ENCODE data around the gene TNIP1. TPM values are rescaled to one million over a fixed set of nuclear protein-coding genes. Genes with fewer than 3 reads are reported as not detected.
A peak's percentile ranks its signal among the peaks of the same experiment; 100 is the strongest.

TNIP1 gene
- total and polyA plus RNA-seq, 7 experiments from 2014 or later: 28.9 to 234 (median 125) TPM

DNA sequence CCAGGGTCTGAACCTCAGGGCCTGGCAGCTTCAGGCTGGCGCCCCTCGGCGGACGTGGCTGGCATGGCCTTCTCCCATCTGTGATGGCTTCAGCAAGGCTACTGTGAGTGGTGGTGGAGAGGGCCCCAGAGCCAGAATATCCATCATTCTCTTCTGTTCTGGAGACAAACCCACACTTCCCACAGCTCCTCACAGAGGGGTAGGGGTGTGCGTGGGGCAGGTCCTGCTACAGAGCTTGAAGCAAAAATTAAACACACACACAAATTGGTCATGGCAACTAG lies 50.8 kb downstream of the TNIP1 start:
- Mint-ChIP-seq H3K27me3 (no peaks in the 10 kb centered on the region), H3K9me3 (no peaks in the 10 kb centered on the region), H3K4me3 (no peak overlapping the region), H3K27ac (no peak overlapping the region), H3K36me3 (peaks cover 12 to 77% (median 38%) of the 10 kb centered on the region in 5 donors), H3K4me1 (no peaks in the 10 kb centered on the region)
- DNase-seq (no peak), ATAC-seq (no peak)
- ChIA-PET POLR2A (no interaction called here), CTCF (no interaction called here)
- intact Hi-C loops (cut with micrococcal nuclease): no loop called here
- no peak overlapping the region for H3K27ac ChIP-seq (ENCODE audit: low read depth, low read length)
- H3K9me3 ChIP-seq (ENCODE audit: control insufficient read depth in 2 of 3, low read length in 3 of 3): no peaks in the 10 kb centered on the region
- H3K27me3 ChIP-seq (ENCODE audit: control insufficient read depth in 2 of 2, insufficient read depth in 2 of 2, low read length in 2 of 2): no peaks in the 10 kb centered on the region
- no peak overlapping the region for H3K4me3 ChIP-seq (ENCODE audit: low read length)
- peaks cover 25 to 71% (median 26%) of the 10 kb centered on the region in 3 experiments for H3K36me3 ChIP-seq (ENCODE audit: control insufficient read depth in 2 of 3, insufficient read depth in 3 of 3, low read length in 3 of 3)
- H3K4me1 ChIP-seq (ENCODE audit: control insufficient read depth in 2 of 2, insufficient read depth in 2 of 2, low read length in 2 of 2): no peaks in the 10 kb centered on the region

DNA sequence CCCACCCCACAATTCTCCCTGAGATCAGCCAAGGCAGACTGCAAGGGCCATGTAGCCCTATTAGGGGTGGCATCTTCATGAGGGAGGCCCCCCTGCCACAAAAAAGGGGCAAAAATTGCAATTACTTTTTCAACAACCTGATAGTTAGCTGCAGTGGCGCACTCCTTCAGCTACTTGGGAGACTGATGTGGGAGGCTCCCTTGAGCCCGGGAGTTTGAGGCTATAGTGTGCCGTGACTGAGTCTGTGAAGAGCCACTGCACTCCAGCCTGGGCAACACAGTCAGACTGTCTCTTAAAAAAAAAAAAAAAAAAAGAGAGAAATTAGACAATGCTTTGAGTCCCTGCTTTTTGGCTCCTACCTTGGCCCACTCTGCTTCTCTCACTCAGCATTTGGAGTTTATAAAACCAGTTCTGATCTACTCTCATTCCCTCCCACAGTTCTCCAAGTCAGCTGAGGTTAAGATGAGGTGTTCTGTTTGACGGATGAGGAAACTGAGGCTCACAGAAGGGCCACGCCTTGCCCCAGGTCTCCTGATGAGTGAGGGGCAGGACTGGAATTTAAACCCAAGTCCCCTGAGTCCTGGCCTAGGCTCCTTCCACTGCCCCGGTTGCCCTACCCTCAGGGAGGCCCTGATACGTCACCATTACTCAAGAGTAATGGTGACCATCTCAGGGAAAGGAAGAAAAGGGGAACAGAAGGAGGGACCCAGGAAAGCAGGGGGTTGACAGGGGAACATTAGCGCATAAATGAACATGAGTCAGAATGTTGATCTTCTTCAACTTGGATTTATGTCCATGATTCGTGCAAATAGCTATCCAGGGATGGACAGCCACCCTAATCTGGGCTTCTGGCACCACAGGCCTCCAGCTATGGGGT lies 51.4 kb downstream of the TNIP1 start:
- POLR2A ChIA-PET: no interaction called here
- H3K4me1 ChIP-seq (ENCODE audit: control insufficient read depth in 2 of 2, insufficient read depth in 2 of 2, low read length in 2 of 2): no peaks in the 10 kb centered on the region
- Mint-ChIP-seq H3K27me3 (no peaks in the 10 kb centered on the region), H3K9me3 (no peaks in the 10 kb centered on the region), H3K36me3 (peaks cover 12 to 74% (median 36%) of the 10 kb centered on the region in 5 donors), H3K4me3 (no peak overlapping the region), H3K27ac (peak overlapping the region in 1 of 9 donors; percentile 19), H3K4me1 (peaks cover 0 to 5% (median 0%) of the 10 kb centered on the region in 7 donors)
- no peak overlapping the region for H3K27ac ChIP-seq (ENCODE audit: low read depth, low read length)
- H3K27me3 ChIP-seq (ENCODE audit: control insufficient read depth in 2 of 2, insufficient read depth in 2 of 2, low read length in 2 of 2): no peaks in the 10 kb centered on the region
- no peak overlapping the region for H3K4me3 ChIP-seq (ENCODE audit: low read length)
- CTCF ChIA-PET: no interaction called here
- DNase-seq (no peak), ATAC-seq (no peak)
- intact Hi-C loops (cut with micrococcal nuclease): no loop called here
- H3K9me3 ChIP-seq (ENCODE audit: control insufficient read depth in 2 of 3, low read length in 3 of 3): no peaks in the 10 kb centered on the region
- H3K36me3 ChIP-seq (ENCODE audit: control insufficient read depth in 2 of 3, insufficient read depth in 3 of 3, low read length in 3 of 3): peaks cover 21 to 66% (median 23%) of the 10 kb centered on the region in 3 experiments

DNA sequence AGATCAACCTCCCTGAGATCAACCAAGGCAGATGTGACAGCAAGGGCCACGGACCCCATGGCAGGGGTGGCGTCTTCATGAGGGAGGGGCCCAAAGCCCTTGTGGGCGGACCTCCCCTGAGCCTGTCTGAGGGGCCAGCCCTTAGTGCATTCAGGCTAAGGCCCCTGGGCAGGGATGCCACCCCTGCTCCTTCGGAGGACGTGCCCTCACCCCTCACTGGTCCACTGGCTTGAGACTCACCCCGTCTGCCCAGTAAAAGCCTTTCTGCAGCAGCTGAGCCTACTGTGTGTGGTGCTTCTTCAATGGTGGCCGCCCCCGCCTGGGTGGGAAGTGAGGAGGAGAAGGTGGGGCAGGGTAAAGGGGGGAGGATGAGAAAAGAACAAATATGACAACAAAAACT lies 52.1 kb downstream of the TNIP1 start:
- CTCF ChIA-PET: no interaction called here
- H3K36me3 ChIP-seq (ENCODE audit: control insufficient read depth in 2 of 3, insufficient read depth in 3 of 3, low read length in 3 of 3): peaks cover 14 to 59% (median 19%) of the 10 kb centered on the region in 3 experiments
- no peaks in the 10 kb centered on the region for H3K27me3 ChIP-seq (ENCODE audit: control insufficient read depth in 2 of 2, insufficient read depth in 2 of 2, low read length in 2 of 2)
- no peaks in the 10 kb centered on the region for H3K9me3 ChIP-seq (ENCODE audit: control insufficient read depth in 2 of 3, low read length in 3 of 3)
- ATAC-seq (no peak), DNase-seq (no peak)
- intact Hi-C loops (cut with micrococcal nuclease): no loop called here
- no peak overlapping the region for H3K4me3 ChIP-seq (ENCODE audit: low read length)
- Mint-ChIP-seq H3K27me3 (no peaks in the 10 kb centered on the region), H3K9me3 (peaks cover 0 to 1% (median 0%) of the 10 kb centered on the region in 11 donors), H3K4me3 (no peak overlapping the region), H3K36me3 (peaks cover 12 to 70% (median 32%) of the 10 kb centered on the region in 5 donors), H3K27ac (peak overlapping the region in 1 of 9 donors; percentile 19), H3K4me1 (peaks cover 0 to 10% (median 4%) of the 10 kb centered on the region in 7 donors)
- H3K27ac ChIP-seq (ENCODE audit: low read depth, low read length): no peak overlapping the region
- no peaks in the 10 kb centered on the region for H3K4me1 ChIP-seq (ENCODE audit: control insufficient read depth in 2 of 2, insufficient read depth in 2 of 2, low read length in 2 of 2)
- POLR2A ChIA-PET: no interaction called here

DNA sequence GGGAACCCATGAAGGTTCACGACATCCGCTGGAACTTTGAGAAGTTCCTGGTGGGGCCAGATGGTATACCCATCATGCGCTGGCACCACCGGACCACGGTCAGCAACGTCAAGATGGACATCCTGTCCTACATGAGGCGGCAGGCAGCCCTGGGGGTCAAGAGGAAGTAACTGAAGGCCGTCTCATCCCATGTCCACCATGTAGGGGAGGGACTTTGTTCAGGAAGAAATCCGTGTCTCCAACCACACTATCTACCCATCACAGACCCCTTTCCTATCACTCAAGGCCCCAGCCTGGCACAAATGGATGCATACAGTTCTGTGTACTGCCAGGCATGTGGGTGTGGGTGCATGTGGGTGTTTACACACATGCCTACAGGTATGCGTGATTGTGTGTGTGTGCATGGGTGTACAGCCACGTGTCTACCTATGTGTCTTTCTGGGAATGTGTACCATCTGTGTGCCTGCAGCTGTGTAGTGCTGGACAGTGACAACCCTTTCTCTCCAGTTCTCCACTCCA lies 52.8 kb downstream of the TNIP1 start:
- DNase-seq (no peak), ATAC-seq (no peak)
- peaks cover 13 to 52% (median 18%) of the 10 kb centered on the region in 3 experiments for H3K36me3 ChIP-seq (ENCODE audit: control insufficient read depth in 2 of 3, insufficient read depth in 3 of 3, low read length in 3 of 3)
- Mint-ChIP-seq H3K27me3 (no peaks in the 10 kb centered on the region), H3K36me3 (peaks cover 12 to 64% (median 31%) of the 10 kb centered on the region in 5 donors), H3K27ac (no peak overlapping the region), H3K9me3 (peaks cover 0 to 1% (median 0%) of the 10 kb centered on the region in 11 donors), H3K4me3 (no peak overlapping the region), H3K4me1 (peaks cover 0 to 10% (median 4%) of the 10 kb centered on the region in 7 donors)
- H3K4me1 ChIP-seq (ENCODE audit: control insufficient read depth in 2 of 2, insufficient read depth in 2 of 2, low read length in 2 of 2): no peaks in the 10 kb centered on the region
- no peak overlapping the region for H3K4me3 ChIP-seq (ENCODE audit: low read length)
- no peak overlapping the region for H3K27ac ChIP-seq (ENCODE audit: low read depth, low read length)
- ChIA-PET POLR2A (no interaction called here), CTCF (no interaction called here)
- intact Hi-C loops (cut with micrococcal nuclease): no loop called here
- H3K9me3 ChIP-seq (ENCODE audit: control insufficient read depth in 2 of 3, low read length in 3 of 3): no peaks in the 10 kb centered on the region
- H3K27me3 ChIP-seq (ENCODE audit: control insufficient read depth in 2 of 2, insufficient read depth in 2 of 2, low read length in 2 of 2): no peaks in the 10 kb centered on the region

DNA sequence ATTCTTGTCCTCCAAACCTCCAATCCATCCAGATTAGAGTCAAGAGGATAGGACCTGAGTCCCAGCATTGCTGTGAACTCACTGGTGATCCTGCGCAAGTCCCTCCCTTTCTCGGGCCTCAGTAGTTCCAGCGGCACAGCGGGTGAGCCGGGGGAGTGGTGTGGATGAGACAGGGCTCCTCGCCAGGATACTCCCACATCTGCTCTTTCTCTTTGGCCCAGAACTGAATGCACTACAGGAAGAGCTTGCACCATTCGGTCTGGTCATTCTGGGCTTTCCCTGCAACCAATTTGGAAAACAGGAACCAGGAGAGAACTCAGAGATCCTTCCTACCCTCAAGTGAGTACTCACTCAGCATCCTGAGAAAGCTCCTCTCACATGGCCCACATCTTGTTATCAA lies 54.2 kb downstream of the TNIP1 start:
- Histone ChIP-seq H3K27ac (ENCODE audit: low read depth, low read length) (no peak overlapping the region), H3K4me1 (ENCODE audit: control insufficient read depth in 2 of 2, insufficient read depth in 2 of 2, low read length in 2 of 2) (no peaks in the 10 kb centered on the region), H3K27me3 (ENCODE audit: control insufficient read depth in 2 of 2, insufficient read depth in 2 of 2, low read length in 2 of 2) (no peaks in the 10 kb centered on the region), H3K36me3 (ENCODE audit: control insufficient read depth in 2 of 3, insufficient read depth in 3 of 3, low read length in 3 of 3) (peaks cover 6 to 39% (median 8%) of the 10 kb centered on the region in 3 experiments), H3K4me3 (ENCODE audit: low read length) (no peak overlapping the region), H3K9me3 (ENCODE audit: control insufficient read depth in 2 of 3, low read length in 3 of 3) (no peaks in the 10 kb centered on the region)
- CTCF ChIA-PET: no interaction called here
- Mint-ChIP-seq H3K27ac (peak overlapping the region in 1 of 9 donors; percentile 38), H3K36me3 (peaks cover 2 to 55% (median 22%) of the 10 kb centered on the region in 5 donors), H3K9me3 (peaks cover 0 to 1% (median 0%) of the 10 kb centered on the region in 11 donors), H3K27me3 (peaks cover 0 to 6% (median 0%) of the 10 kb centered on the region in 5 donors), H3K4me1 (peaks cover 0 to 13% (median 6%) of the 10 kb centered on the region in 7 donors), H3K4me3 (no peak overlapping the region)
- POLR2A ChIA-PET: no interaction called here
- peak; percentile 12 for ATAC-seq
- DNase-seq: no peak
- intact Hi-C loops (cut with micrococcal nuclease): no loop called here

DNA sequence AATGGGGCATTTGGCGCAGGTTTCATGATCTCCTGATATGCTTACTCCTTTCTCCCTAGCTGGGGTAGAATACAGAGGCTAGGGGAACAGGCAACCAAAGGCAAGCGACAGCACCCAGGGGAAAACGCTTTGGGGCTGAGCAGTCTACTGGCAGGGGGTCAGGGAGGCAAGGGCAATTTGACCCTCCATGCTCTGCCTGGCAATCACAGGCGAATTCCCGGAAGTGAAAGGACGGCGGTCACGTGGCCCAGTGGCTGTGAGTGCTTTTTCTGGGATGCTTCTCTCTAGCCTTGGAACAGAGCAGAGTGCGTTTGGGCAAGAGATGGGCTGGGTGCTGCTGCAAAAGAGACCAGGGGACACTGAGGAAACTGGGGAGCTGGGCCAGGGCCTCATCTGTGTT lies 54.7 kb downstream of the TNIP1 start:
- H3K4me1 Mint-ChIP-seq: peaks cover under 1 to 15% (median 7%) of the 10 kb centered on the region in 7 donors
- ATAC-seq: no peak
- DNase-seq: no peak
- H3K4me1 ChIP-seq (ENCODE audit: control insufficient read depth in 2 of 2, insufficient read depth in 2 of 2, low read length in 2 of 2): peaks cover 0 to under 1% of the 10 kb centered on the region in 2 donors
- H3K27me3 Mint-ChIP-seq: peaks cover 0 to 6% (median 1%) of the 10 kb centered on the region in 5 donors
- H3K27me3 ChIP-seq (ENCODE audit: control insufficient read depth in 2 of 2, insufficient read depth in 2 of 2, low read length in 2 of 2): no peaks in the 10 kb centered on the region
- no peak overlapping the region for H3K4me3 Mint-ChIP-seq
- peak overlapping the region in 1 of 9 donors; percentile 65 for H3K27ac Mint-ChIP-seq
- no peaks in the 10 kb centered on the region for H3K9me3 ChIP-seq (ENCODE audit: control insufficient read depth in 2 of 3, low read length in 3 of 3)
- ChIA-PET CTCF (interaction anchor here (0.6 kb wide), 1 partner anchor 695 kb away, joined by 3 read pairs; no protein-coding TSS in a partner anchor), POLR2A (no interaction called here)
- H3K4me3 ChIP-seq (ENCODE audit: low read length): no peak overlapping the region
- H3K36me3 ChIP-seq (ENCODE audit: control insufficient read depth in 2 of 3, insufficient read depth in 3 of 3, low read length in 3 of 3): peaks cover 5 to 33% (median 6%) of the 10 kb centered on the region in 3 experiments
- intact Hi-C loops (cut with micrococcal nuclease): no loop called here
- peaks cover 0 to 1% (median 0%) of the 10 kb centered on the region in 11 donors for H3K9me3 Mint-ChIP-seq
- H3K36me3 Mint-ChIP-seq: peaks cover 0 to 49% (median 20%) of the 10 kb centered on the region in 5 donors
- H3K27ac ChIP-seq (ENCODE audit: low read depth, low read length): no peak overlapping the region

Data from naive thymus-derived CD4-positive, alpha-beta T cell (primary cell).